Measurements from ENCODE around the gene LETM1.

GRCh38 chr4:1870328-1870577 lies 14.3 kb upstream of the LETM1 start:
- TF ChIP-seq CTCF (conservative IDR thresholded peaks at IDR 0.05; ENCODE audit: low read depth, low read length) (no peak), EZH2 (IDR thresholded peaks at IDR 0.05; ENCODE audit: low read length, unreplicated experiment) (no peak), EZH2phosphoT487 (IDR thresholded peaks at IDR 0.05; ENCODE audit: borderline replicate concordance, low read length) (no peak)
